Subcutaneous adipose tissue (tissue), 4 donors: ENCODE results near the gene SEPTIN10. TPM values are rescaled to one million over a fixed set of nuclear protein-coding genes. Genes with fewer than 3 reads are reported as not detected.

ENCODE experiments used
- total RNA-seq, 4 donors: library from RNA; depleted of rRNA; stranded (reverse); fragments of >200 nt; gene quantifications; one replicate each; pipeline ENCODE4 v1.1.0, GENCODE V29; 2016
- TF ChIP-seq, protein P1 (sequence below): fragments of 450-650 bp; IDR thresholded peaks from one replicate; pipeline ENCODE4 v1.5.1; 2016; ENCODE audit warnings: low read depth, mild to moderate bottlenecking, control low read depth, antibody characterized with exemption, moderate library complexity

Gene SEPTIN10
- total RNA-seq, 4 donors from 2014 or later: 106 to 124 (median 107) TPM

DNA sequence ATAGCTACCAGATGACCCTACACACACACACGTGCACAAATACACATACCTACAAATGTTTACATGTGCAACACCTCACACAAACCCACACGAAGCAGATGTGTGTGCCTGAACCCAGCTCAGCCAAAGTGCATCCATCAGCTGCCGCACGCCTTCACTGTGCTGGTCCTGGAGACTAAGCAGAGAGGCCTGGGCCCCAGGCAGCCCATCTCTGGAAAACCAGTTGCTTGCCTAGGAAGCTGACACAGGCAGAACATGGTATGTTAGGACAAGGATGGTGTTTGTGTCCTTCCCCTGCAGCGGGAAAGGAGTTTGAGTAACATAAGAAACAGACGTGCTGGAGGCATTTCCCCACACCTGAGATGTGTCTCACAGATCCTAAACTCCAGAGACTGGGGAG lies 86.7 kb downstream of the SEPTIN10 start:
- TF ChIP-seq, protein P1, sequence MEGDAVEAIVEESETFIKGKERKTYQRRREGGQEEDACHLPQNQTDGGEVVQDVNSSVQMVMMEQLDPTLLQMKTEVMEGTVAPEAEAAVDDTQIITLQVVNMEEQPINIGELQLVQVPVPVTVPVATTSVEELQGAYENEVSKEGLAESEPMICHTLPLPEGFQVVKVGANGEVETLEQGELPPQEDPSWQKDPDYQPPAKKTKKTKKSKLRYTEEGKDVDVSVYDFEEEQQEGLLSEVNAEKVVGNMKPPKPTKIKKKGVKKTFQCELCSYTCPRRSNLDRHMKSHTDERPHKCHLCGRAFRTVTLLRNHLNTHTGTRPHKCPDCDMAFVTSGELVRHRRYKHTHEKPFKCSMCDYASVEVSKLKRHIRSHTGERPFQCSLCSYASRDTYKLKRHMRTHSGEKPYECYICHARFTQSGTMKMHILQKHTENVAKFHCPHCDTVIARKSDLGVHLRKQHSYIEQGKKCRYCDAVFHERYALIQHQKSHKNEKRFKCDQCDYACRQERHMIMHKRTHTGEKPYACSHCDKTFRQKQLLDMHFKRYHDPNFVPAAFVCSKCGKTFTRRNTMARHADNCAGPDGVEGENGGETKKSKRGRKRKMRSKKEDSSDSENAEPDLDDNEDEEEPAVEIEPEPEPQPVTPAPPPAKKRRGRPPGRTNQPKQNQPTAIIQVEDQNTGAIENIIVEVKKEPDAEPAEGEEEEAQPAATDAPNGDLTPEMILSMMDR: no peak

DNA sequence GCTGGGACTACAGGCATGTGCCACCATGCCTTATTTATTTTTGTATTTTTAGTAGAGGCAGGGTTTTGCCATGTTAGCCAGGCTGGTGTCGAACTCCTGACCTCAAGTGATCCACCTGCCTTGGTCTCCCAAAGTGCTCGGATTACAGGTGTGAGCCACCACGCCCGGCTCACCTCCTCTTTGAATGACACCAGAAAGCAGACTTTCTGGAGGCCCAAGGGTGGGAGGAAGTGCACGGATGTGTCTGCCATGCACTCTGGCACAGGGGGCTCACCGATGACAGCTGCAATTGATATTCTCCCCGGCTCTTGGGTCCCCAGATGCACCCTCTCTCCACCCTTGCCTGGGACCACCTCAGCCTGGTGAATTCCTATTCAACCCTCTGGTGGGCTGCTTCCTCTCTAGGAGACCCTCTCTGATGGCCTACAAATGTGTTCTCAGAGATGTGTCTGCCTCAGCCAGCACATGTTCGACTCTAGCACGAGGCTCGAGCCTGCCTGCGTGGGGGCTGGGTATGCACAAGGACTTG lies 87.3 kb downstream of the SEPTIN10 start:
- TF ChIP-seq, protein P1: no peak

DNA sequence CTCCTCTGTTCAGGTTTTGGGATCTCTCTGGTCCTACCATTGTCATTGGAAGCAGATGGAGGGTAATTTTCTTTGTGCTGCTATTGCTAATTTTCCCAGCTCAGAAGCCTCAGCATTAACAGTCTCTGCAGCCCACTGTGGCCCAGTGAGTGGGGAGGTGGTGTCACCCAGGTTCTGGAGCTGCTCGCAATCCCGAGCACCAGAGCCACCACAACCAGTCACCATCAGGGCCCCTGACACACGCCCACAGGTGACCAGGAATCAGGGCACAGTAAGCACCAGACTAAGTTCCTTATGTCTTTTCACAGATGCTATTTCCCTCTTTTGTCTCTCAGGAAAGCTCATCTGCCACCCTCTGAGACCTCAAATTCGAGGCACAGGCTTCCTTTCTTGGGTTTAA lies 87.9 kb downstream of the SEPTIN10 start:
- TF ChIP-seq, protein P1: no peak

DNA sequence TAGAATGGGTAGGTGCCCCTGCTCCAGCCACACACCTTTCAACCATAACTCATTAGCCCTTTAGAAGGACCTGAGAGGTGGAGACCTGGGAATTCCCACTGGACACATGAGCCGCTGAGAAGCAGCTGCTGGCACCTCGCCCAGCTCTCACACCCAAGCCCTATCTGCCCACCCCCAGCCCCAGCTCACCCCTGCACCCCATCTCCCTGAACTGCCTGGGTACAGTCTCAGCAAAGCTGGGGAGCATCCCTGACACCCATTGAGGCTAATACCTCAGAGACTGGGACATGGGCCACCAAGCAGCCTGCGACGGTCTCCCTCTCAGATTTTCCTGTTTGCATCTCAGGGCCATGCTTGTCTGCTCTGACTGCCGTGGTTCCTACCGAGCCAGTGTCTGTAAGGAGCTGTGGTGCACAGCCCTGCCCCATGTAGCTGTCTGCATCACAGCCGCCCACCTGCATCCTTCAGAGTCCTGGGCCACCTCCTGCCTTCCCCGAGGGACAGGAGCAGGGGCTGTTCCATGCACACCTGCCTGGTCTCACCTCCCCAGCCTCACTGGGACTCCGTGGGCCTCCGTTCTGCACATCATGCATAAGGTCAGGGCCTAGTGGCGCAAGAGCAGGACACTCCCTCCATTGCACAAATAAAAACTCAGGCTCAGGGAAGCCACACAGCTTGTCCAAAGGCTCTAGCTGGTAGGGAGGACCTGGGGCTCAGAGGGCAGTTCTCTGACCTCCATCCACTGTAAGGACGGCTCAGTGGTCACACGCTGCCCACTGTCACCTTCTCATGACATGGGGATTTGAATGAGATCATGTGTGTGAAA lies 90.0 kb downstream of the SEPTIN10 start:
- TF ChIP-seq, protein P1: no peak

DNA sequence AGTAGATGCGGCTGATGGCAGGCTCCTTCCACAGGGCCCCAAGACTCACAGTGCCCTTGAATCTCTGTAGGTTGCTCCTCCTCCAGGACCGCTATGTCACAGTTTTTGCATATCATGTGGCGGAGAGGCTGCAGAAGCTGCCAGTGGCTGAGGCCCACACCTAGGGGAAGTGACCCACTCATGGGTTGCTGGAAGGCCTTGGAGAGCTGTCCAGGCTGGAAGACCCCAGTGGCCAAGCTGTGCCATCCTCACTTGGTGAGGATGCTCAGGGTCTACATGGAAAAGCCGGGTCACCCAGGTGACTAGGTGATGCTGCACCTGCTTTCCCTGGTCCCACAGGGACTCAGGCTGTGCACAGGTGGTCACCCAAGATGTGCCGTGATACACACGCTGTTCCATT lies 90.6 kb downstream of the SEPTIN10 start:
- TF ChIP-seq, protein P1: no peak

DNA sequence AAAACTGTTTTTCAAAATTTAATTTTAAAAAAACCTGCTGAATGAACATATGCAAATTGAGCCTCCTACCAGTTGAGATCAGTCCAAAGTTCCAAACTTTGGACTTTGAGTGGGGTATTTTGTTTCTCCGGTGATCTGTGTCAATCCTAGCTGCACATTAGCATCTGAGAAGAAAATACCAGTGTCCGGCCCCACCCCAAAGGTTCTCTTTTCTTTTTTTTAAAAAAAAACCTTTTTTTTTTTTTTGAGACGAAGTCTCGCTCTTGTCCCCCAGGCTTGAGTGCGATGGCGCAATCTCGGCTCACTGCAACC lies 91.7 kb downstream of the SEPTIN10 start:
- TF ChIP-seq, protein P1: no peak

DNA sequence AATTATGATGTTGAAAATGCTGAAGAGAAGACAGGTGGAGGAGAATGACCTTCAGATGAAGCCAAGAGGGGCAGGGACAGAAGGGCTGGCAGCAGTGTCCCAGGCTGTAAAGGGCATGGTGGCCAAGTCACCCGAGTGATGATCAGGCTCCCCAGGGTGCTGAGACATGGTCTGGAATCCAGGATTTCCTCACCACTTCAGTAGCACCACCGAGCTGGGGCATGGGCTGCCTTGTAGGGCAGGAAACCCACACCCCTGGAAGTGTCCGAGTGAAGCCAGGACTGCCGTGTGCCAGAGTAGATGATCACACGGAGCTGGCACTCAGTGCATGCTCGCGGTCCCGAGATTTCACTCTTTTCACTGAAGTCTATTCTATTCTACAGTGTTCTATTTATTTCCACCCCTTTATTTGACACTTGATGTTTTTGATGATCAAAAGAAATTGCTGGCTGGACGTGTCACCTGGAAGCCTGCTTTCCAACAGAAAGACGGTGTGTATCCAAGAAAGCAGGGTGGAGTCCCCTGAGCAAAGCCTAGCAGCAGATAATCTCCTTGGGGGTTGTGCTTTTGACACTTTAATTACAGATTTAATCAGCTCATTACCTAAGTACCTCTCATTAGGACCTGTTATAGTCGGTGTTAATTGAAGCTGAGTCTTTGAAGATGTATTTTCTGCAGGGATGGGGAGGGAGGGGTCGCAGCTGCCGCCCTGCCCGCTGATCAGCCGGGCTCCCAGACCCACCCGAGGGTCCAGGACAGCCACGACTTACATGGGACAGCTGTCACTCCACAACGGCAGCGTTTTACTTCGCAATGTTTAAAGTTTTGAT lies 92.3 kb downstream of the SEPTIN10 start:
- TF ChIP-seq, protein P1: no peak
